GM12801 (cell line): Measurements from ENCODE around the gene OAS2.

Experiments
- CTCF ChIP-seq: IDR thresholded peaks from one replicate; pipeline ENCODE4 v1.5.1; 2011; ENCODE audit warnings: control low read depth; ENCODE audit not compliant: insufficient read length; ENCODE audit errors: extremely low read depth

Gene OAS2

GRCh38 chr12:113044516-113044915 is 66.2 kb downstream of the OAS2 start:
- TF ChIP-seq CTCF: no peak

DNA sequence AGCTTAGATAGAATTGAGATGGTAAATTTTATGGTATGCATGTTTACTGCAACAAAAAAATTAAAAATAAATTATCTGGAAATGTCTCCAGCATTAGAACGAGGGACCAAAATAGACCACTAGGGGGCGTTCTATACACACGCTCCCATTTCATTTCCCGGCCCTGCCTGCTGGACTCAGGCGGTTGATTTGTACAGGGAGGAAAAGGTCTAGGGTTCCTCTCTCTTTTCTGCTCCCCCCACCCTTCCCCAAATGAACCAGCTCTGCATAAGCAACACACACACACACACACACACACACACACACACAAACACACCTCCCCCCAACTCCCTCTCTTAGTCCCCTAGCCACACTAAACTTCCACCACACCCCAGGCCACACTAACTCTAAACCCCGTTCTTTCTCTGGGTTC is 70.4 kb downstream of the OAS2 start:
- no peak for TF ChIP-seq CTCF

DNA sequence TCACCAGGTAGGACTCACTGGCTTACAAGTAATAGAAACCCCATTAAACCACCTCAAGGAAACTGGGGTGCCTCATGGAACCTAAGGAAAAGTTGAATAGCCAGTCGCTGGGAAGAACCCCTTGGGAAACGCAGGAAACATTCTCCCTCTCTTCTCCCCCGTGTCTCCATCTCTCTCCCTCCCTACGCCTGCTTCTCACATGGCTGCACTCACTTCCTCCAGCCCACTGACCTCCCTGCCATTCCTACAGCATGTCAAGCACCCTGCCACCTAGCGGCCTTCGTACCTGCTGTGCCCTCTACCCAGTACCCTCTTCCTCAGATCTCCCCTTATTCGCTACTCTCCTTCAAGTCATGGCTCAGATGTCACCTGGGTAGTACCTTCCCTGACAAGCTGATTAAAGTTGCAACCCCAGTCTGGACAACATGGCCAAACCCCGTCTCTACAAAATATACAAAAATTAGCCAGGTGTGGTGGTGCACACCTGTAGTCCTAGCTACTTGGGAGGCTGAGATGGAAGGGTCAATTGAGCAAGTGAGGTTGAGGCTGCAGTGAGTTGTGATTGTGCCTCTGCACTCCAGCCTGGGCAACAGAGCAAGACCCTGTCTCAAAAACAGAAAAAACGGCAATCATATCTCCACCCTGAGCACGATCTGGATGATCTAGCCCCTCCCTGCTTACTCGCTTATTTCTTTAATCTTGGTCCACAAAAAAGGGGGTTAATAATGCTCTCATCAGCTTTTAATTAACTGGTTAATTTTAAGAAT is 71.8 kb downstream of the OAS2 start:
- no peak for TF ChIP-seq CTCF

GRCh38 chr12:113050795-113051194 is 72.5 kb downstream of the OAS2 start:
- TF ChIP-seq CTCF: no peak

- no peak for TF ChIP-seq CTCF
These were observed 73.4 kb downstream of the OAS2 start for GRCh38 chr12:113051759-113052158.

DNA sequence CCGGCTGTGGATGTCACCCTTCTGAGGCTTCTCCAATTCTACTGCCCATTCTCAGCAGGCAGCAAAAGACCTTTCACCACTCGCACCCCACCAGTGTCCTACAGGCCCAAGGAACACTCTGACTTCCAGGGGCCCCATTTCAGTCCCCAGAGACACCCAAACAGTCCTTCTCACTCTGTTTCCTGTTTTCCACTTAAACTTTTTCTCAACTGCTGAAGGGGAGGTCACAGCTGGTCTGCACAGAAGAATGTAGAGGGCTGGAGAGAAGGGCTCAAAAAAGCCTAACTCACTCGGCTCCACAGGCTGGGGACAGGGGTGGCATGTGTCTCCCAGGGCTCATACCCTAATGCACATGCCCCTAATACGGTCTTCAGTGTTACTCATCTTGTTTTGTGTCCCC is 74.0 kb downstream of the OAS2 start:
- TF ChIP-seq CTCF: no peak

- TF ChIP-seq CTCF: no peak
These were observed 76.7 kb downstream of the OAS2 start for GRCh38 chr12:113054948-113055486.
